Measurements from ENCODE around the gene SGCA. TPM values are rescaled to one million over a fixed set of nuclear protein-coding genes. Genes with fewer than 3 reads are reported as not detected.

The SGCA gene
- total RNA-seq, 1 experiment from 2014 or later, result not detected

- no peak for DNase-seq (ENCODE audit: extremely low read depth, low read depth)
Observed at GRCh38 chr17:50164697-50164988, 1.2 kb upstream of the SGCA start.

DNA sequence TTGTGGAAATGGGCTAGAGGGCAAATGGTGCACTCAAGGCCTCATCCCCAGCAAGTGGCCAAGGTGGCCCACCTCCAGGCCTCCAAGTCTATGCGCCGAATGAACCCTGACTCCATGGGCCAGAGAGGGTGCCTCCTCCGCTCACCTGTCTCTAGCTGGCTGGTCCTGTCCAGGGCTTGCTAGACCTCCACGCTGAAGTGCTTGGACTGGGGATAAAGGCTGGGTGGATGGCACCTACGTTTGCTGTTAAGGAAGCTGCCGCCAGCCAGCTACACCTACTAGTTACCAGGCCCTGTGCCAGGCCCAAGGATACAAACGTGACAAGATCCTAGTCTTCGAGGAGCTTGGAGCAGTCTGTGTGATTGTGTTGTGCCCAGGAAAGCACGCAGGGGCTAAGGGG, 739 bp upstream of the SGCA start:
- no peak for DNase-seq (ENCODE audit: extremely low read depth, low read depth)

- DNase-seq (ENCODE audit: extremely low read depth, low read depth), result no peak
Observed at GRCh38 chr17:50165466-50165865, 339 bp upstream of the SGCA start.

GRCh38 chr17:50166518-50167181, 845 bp downstream of the SGCA start:
- no peak for DNase-seq (ENCODE audit: extremely low read depth, low read depth)

- no peak for DNase-seq (ENCODE audit: extremely low read depth, low read depth)
Observed at GRCh38 chr17:50167371-50167770, 1.6 kb downstream of the SGCA start.

GRCh38 chr17:50168319-50168718, 2.5 kb downstream of the SGCA start:
- no peak for DNase-seq (ENCODE audit: extremely low read depth, low read depth)

DNA sequence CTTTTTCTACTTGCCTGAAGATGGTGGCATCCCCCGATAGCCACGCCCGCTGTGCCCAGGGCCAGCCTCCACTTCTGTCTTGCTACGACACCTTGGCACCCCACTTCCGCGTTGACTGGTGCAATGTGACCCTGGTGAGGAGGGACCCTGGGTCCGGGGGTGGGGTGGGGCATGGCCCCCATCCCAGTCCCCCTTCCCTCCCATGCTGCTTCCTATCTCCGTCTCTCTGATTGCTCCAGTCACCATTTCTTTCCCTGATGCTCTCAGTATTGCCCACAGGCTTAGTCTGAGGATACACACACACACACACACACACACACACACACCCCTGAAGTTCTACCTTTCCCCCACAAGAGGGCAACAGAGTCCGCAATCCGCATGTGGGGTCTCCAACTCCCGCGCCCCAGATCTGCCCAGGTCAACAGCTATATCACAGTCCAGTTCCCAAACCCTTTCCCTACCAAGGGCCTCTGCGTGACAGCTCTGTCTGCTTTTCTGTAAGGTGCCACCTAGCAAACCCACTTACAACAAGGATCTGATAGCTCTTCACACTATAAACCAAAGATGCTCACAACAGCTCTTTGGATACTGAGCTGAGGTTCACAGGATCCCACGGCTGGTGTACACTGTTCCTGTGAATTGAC, 3.4 kb downstream of the SGCA start:
- DNase-seq (ENCODE audit: extremely low read depth, low read depth), result peak; percentile 45

DNA sequence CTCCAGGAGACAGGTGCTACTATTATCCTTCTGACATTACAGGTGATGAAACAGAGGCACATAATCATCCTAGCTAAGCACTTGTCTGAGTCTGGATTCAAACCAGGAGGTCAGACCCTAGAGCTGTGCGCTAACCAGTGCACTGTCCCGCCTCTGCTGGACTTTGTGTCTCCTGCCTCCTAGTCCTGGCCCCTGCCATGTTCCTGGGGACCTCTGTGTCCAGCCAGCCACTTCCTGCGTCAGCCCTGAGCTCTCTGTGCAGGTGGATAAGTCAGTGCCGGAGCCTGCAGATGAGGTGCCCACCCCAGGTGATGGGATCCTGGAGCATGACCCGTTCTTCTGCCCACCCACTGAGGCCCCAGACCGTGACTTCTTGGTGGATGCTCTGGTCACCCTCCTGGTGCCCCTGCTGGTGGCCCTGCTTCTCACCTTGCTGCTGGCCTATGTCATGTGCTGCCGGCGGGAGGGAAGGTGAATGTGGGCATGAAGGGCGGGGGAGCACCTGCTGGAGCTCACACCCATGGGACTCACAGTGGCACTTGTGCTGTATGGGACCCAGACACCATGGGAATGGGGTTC, 4.2 kb downstream of the SGCA start:
- no peak for DNase-seq (ENCODE audit: extremely low read depth, low read depth)

GRCh38 chr17:50170662-50171370, 5.0 kb downstream of the SGCA start:
- no peak for DNase-seq (ENCODE audit: extremely low read depth, low read depth)

- no peak for DNase-seq (ENCODE audit: extremely low read depth, low read depth)
Observed at GRCh38 chr17:50171371-50172071, 5.7 kb downstream of the SGCA start.

GRCh38 chr17:50172130-50172529, 6.3 kb downstream of the SGCA start:
- no peak for DNase-seq (ENCODE audit: extremely low read depth, low read depth)

DNA sequence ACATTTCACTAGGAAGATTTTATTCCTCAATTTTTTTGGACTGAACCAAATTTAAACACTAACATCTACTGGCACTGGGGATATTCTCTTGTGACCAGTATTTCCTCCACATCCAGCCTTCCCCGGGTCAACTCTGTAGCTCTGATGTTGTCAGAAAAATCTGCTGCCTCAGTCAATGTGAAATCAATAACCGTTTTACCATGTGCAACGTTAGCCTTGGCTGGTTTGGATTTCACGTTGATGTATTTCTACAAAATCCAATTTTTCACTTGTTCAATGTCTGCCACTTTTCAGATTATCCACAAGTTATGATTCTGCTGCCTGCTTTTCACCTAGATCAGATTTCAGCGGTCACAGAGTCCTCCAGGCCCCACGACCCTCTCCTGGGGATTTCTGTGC, 7.1 kb downstream of the SGCA start:
- DNase-seq (ENCODE audit: extremely low read depth, low read depth), result no peak

- no peak for DNase-seq (ENCODE audit: extremely low read depth, low read depth)
Observed at GRCh38 chr17:50173335-50173941, 7.6 kb downstream of the SGCA start.

- no peak for DNase-seq (ENCODE audit: extremely low read depth, low read depth)
Observed at GRCh38 chr17:50174444-50174843, 8.6 kb downstream of the SGCA start.

DNA sequence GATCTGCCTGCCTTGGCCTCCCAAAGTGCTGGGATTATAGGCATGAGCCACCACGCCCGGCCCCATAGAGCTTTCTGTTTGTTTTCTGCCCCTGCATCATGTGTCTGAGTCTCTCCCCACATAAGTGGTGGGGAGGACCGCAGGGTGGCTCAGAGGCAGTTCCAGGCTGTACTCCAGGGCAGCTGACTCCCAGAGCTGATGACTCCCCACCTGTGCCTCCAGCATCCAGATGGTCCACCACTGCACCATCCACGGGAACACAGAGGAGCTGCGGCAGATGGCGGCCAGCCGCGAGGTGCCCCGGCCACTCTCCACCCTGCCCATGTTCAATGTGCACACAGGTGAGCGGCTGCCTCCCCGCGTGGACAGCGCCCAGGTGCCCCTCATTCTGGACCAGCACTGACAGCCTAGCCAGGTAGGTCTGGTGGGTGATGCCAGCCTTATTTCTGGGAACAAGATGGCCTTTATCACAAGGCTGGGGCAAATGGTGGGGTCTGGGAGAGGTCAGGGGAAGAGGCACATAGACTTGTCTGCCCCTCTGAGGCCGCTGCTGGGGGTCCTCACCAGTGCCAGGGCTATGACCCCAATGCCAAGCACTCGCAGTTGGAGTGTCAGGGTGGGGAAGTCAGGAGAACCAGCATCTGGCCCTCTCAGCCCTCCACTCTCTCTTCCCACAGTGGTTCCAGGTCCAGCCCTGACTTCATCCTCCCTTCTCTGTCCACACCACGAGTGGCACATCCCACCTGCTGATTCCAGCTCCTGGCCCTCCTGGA, 9.4 kb downstream of the SGCA start:
- DNase-seq (ENCODE audit: extremely low read depth, low read depth), result no peak

- DNase-seq (ENCODE audit: extremely low read depth, low read depth), result no peak
Observed at GRCh38 chr17:50176559-50177357, 11.0 kb downstream of the SGCA start.

GRCh38 chr17:50177476-50177875, 11.7 kb downstream of the SGCA start:
- no peak for DNase-seq (ENCODE audit: extremely low read depth, low read depth)

DNA sequence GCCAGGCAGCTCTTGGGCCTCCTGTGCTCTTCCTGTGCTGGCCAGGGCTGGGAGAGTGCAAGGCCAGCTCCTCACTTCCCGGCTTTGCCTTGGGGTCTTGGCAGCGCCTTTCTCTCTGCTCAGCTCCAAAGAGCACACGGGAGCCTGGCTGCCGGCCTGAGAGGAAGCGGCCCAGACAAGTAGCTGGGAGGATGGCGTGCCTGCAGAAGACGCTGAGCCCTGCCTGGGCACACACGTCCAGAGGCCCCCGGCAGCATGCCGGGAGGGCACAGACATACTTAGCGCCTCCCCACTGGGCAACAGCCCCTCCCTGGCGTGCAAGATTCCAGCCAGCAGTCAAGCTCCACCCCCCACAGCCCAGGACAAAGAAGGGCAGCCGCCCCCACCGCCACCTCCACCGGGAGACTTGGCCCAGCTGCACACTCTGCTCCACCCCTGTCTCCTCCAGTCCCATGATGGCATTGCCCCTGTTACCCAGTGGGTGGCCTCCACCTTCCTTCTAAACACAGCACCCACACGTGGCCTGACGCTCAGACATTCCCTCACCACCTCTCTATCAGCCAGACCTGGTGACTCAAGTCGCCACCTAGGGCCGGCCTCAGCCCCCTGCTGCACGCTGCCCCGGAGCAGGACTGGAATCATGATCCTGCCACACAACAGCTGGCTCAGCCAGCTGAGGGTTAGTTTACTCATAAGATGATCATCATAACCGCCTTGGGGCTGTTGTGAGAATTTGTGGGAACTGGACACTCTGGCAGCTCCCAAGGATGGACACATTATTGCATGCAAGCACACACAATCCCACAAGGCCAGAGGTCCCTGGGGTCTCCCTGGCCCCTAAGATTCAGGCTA, 12.4 kb downstream of the SGCA start:
- peak; percentile 75 for DNase-seq (ENCODE audit: extremely low read depth, low read depth)
